Tibial nerve (tissue), 4 donors: ENCODE data around the gene ROBO2.

Experiments used
- CTCF ChIP-seq, 5 experiments: fragments of 200-600 bp in 3 of 5; fragments of 450-650 bp in 2 of 5; sonication (generic) in 3 of 5; IDR thresholded peaks; one replicate each; pipeline ENCODE4 v1.5.1; 2016 to 2019; ENCODE audit warnings: antibody characterized with exemption in 5 of 5, mild to moderate bottlenecking in 3 of 5, moderate library complexity in 2 of 5
- EP300 ChIP-seq, 2 donors: sonication (generic); formaldehyde crosslinking; IDR thresholded peaks; one replicate each; pipeline ENCODE4 v1.6.1; 2017; ENCODE audit warnings: antibody characterized with exemption in 2 of 2, mild to moderate bottlenecking in 1 of 2
- POLR2A ChIP-seq, 2 donors: fragments of 450-650 bp; IDR thresholded peaks; one replicate each; pipeline ENCODE4 v1.6.1; 2017; ENCODE audit warnings: antibody characterized with exemption in 2 of 2, mild to moderate bottlenecking in 2 of 2, moderate library complexity in 2 of 2

- TF ChIP-seq CTCF (IDR thresholded peaks at IDR 0.05) (no peak), POLR2A (IDR thresholded peaks at IDR 0.05) (no peak), EP300 (IDR thresholded peaks at IDR 0.05) (no peak)
Measured at GRCh38 chr3:77462951-77463350, 423.1 kb downstream of the ROBO2 start.
